MCF 10A (cell line): ENCODE data around the gene FMOD. TPM values are rescaled to one million over a fixed set of nuclear protein-coding genes. Genes with fewer than 3 reads are reported as not detected.

ENCODE experiments used
- BruUV-seq: library from RNA; stranded (reverse); fragments of 400-500 nt; replicated peaks from 2 replicates; lab custom pipeline; 2021; lab: Mats Ljungman, UMichigan
- CTCF ChIA-PET: fragments of 300-600 bp; sonication (Branson Sonifier 250); formaldehyde crosslinking; extraction: SDS; loops from one replicate; lab custom pipeline; 2021; ENCODE audit warnings: antibody characterized with exemption, inconsistent platforms; lab: Yijun Ruan, JAX
- POLR2A ChIA-PET: fragments of 300-600, 350-650 bp; sonication (Branson Sonifier 250); formaldehyde crosslinking; extraction: SDS; loops from one replicate; lab custom pipeline; 2020; ENCODE audit warnings: antibody characterized with exemption, inconsistent platforms; lab: Yijun Ruan, JAX
- DNase-seq: peaks from one replicate; pipeline ENCODE4 v3.0.0-alpha.2; 2018; ENCODE audit not compliant: unreplicated experiment
- H3K27ac Mint-ChIP-seq: one replicate; pipeline ENCODE4 v1.8.0; 2022; ENCODE audit warnings: mild to moderate bottlenecking, low read depth, mixed read lengths; ENCODE audit not compliant: unreplicated experiment
- H3K27me3 Mint-ChIP-seq: one replicate; pipeline ENCODE4 v1.8.0; 2022; ENCODE audit warnings: mixed read lengths; ENCODE audit not compliant: insufficient read depth, unreplicated experiment
- H3K36me3 Mint-ChIP-seq: one replicate; pipeline ENCODE4 v1.8.0; 2022; ENCODE audit warnings: mild to moderate bottlenecking, moderate library complexity, mixed read lengths; ENCODE audit not compliant: insufficient read depth, unreplicated experiment
- H3K4me1 Mint-ChIP-seq: one replicate; pipeline ENCODE4 v1.8.0; 2022; ENCODE audit warnings: mixed read lengths; ENCODE audit not compliant: insufficient read depth, unreplicated experiment
- H3K4me3 Mint-ChIP-seq: one replicate; pipeline ENCODE4 v1.8.0; 2022; ENCODE audit warnings: mild to moderate bottlenecking, moderate library complexity, mixed read lengths; ENCODE audit not compliant: unreplicated experiment
- H3K9me3 Mint-ChIP-seq: one replicate; pipeline ENCODE4 v1.8.0; 2022; ENCODE audit warnings: mixed read lengths; ENCODE audit not compliant: unreplicated experiment
- intact Hi-C: fragments of 100-400 bp; cut with micrococcal nuclease; formaldehyde crosslinking; loops from 2 replicates; pipeline ENCODE4 v1.14.1; 2022
- total RNA-seq: library from RNA; stranded (reverse); gene quantifications from 2 replicates; pipeline ENCODE4 v1.2.3, GENCODE V29; 2022
- TF ChIP-seq, protein P1 (sequence below): fragments of 200-600 bp; IDR thresholded peaks from one replicate; pipeline ENCODE4 v1.8.0; 2022; ENCODE audit warnings: antibody characterized with exemption, mild to moderate bottlenecking; ENCODE audit not compliant: unreplicated experiment

The FMOD gene
- total RNA-seq, 1 experiment from 2014 or later: not detected

DNA sequence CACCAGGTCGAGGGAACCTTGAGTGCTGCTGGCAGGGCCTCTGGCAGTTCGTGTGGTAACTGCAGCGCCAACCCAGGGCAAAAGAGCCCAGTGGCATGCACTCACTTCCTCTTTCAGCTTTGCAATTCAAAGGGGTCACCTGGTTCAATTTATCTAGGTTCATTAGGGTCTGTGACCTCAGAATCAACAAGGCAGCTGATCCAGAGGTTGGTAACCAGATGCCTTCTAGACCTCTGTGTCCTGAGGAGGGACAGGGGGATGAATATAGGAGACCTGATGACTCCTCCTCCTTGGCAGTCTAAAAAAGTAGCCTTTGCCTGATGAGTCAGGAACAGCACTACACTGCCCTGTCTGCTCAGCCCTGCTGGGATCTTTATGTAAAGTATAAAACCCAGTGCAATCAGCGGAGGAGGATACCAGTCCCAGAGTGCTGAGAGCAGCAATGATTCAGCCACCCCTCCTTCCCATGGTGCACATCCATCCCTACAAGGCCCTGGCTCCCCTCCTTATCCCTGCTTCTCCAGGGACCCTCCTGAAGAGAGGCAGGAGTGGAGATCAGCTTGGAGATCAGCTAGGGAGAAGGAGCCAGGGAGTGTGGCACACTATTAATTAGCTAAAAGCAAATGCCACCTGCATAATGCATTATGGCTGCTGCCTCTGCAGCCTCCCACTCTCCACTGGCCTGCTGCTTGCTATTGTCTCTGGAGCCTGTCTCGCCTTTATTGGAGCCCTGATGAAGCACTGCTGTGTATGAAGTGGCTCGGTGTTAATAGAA is 11.2 kb upstream of the FMOD start:
- intact Hi-C loops: no loop called here
- H3K27me3 Mint-ChIP-seq: peaks cover 76% of the 10 kb centered on the region
- H3K4me1 Mint-ChIP-seq: no peaks in the 10 kb centered on the region
- POLR2A ChIA-PET: interaction anchor here (0.7 kb wide), 1 partner anchor 332 kb away, joined by 4 read pairs; no protein-coding TSS in a partner anchor
- DNase-seq: peak; percentile 53
- CTCF ChIA-PET: interaction anchor here (0.7 to 21.9 kb wide), 6 partner anchors 20 to 126 kb away, joined by 3 to 422 read pairs (median 44); no protein-coding TSS in a partner anchor
- TF ChIP-seq, protein P1, sequence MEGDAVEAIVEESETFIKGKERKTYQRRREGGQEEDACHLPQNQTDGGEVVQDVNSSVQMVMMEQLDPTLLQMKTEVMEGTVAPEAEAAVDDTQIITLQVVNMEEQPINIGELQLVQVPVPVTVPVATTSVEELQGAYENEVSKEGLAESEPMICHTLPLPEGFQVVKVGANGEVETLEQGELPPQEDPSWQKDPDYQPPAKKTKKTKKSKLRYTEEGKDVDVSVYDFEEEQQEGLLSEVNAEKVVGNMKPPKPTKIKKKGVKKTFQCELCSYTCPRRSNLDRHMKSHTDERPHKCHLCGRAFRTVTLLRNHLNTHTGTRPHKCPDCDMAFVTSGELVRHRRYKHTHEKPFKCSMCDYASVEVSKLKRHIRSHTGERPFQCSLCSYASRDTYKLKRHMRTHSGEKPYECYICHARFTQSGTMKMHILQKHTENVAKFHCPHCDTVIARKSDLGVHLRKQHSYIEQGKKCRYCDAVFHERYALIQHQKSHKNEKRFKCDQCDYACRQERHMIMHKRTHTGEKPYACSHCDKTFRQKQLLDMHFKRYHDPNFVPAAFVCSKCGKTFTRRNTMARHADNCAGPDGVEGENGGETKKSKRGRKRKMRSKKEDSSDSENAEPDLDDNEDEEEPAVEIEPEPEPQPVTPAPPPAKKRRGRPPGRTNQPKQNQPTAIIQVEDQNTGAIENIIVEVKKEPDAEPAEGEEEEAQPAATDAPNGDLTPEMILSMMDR: no peak
- no peak overlapping the region for H3K27ac Mint-ChIP-seq
- BruUV-seq: no TSS peak
- H3K4me3 Mint-ChIP-seq: no peak overlapping the region
- H3K36me3 Mint-ChIP-seq: no peaks in the 10 kb centered on the region
- no peaks in the 10 kb centered on the region for H3K9me3 Mint-ChIP-seq

DNA sequence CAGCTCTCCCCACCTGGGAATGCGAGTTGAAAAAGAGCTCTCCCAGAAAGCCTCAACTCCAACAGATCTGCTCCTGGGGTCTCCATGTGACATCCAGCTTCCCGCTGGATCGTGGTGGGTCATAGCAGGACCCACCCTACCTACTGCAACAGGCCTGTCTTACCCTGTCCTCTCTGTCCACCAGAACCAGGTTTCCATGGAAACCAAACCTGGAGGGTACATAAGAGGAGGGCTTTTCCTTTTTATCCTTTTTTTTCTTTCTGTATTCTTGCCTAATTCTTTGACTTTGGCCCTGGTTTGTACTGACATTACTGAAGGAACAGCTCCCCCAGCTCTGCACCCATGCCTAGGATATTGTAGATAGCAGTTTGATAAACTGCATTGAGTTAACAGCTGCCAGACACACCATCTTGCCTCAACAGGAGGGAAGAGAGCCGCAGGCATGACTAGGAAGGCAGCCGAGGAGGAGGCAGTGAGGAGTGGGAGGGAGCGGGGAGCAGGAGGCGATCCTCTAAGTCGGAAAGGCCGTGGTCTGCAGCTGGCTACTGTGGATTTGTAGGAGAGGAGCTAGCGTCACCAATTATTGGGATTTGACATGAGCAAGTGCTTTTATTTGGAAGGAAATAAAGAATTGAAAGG is 9.7 kb upstream of the FMOD start:
- no peaks in the 10 kb centered on the region for H3K9me3 Mint-ChIP-seq
- no peak overlapping the region for H3K4me3 Mint-ChIP-seq

DNA sequence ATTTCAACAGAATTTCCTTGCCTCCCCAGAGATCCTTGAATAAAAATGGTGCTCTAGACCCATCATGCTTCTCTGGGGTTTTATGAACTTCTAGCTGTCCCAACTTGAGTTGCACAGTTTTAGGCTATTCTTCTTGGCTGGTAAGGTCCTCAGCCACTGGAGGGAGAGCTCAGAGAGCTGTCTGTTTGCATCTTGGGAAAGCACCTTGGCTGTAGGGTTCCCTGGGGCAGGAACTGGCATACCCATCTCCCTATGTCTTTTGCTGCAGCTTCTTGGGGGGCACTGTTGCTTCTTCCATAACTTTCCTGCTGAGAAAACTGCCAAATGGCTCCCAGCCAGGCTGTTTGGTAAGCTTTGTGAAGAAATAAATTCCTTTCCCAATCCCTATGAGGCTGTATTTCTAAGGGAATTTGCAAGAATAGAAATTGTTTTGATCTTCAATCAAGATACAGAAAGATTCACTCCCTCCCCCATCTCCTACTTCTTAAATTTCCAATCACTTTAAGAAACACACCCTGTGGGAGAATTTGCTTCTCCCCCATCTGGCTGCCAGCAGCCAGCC is 8.2 kb upstream of the FMOD start:
- Mint-ChIP-seq H3K36me3 (no peaks in the 10 kb centered on the region), H3K4me1 (no peaks in the 10 kb centered on the region), H3K4me3 (no peak overlapping the region), H3K27me3 (peaks cover 86% of the 10 kb centered on the region), H3K27ac (no peak overlapping the region), H3K9me3 (no peaks in the 10 kb centered on the region)
- DNase-seq: peak; percentile 67
- intact Hi-C loops: no loop called here
- TF ChIP-seq, protein P1: no peak
- POLR2A ChIA-PET: interaction anchor here (0.6 to 1.4 kb wide), 6 partner anchors 11 to 381 kb away, joined by 3 to 7 read pairs (median 3); no protein-coding TSS in a partner anchor
- no TSS peak for BruUV-seq
- CTCF ChIA-PET: interaction anchor here (0.6 to 21.9 kb wide), 11 partner anchors 10 to 375 kb away, joined by 3 to 422 read pairs (median 4); no protein-coding TSS in a partner anchor

More for the DNA sequence above, 9.7 kb upstream of the FMOD start:
- no peaks in the 10 kb centered on the region for H3K36me3 Mint-ChIP-seq
- DNase-seq: no peak
- H3K4me1 Mint-ChIP-seq: no peaks in the 10 kb centered on the region
- TF ChIP-seq, protein P1: no peak
- peaks cover 86% of the 10 kb centered on the region for H3K27me3 Mint-ChIP-seq
- no TSS peak for BruUV-seq
- ChIA-PET CTCF (interaction anchor here (0.7 to 21.9 kb wide), 8 partner anchors 8 to 143 kb away, joined by 3 to 422 read pairs (median 6); no protein-coding TSS in a partner anchor), POLR2A (interaction anchor here (0.6 to 1.4 kb wide), 2 partner anchors 9 to 409 kb away, joined by 3 to 4 read pairs; partner anchors contain the start of gene FMOD)
- intact Hi-C loops: no loop called here
- no peak overlapping the region for H3K27ac Mint-ChIP-seq
